Stimulated activated CD4-positive, alpha-beta T cell treated with anti-CD3 and anti-CD28 coated beads, Interleukin-1b, Interleukin-23, amount 100 ng/mL, for 1 hour (primary cell): ENCODE data around the gene CHST13.
"Not testable (repeated sequence)": the region's sequence is repeated elsewhere in the genome, so short reads cannot be mapped to it uniquely, and the experiment has no call there.

Source experiments
- DNase-seq, 2 donors: peaks; one replicate each; pipeline ENCODE4 v3.0.0-alpha.2; 2020; ENCODE audit warnings: low read depth in 2 of 2

The CHST13 gene

GRCh38 chr3:126525853-126526667, 2.1 kb downstream of the CHST13 start:
- DNase-seq, result no peak

- no peak for DNase-seq
Observed at GRCh38 chr3:126526668-126527005, 2.7 kb downstream of the CHST13 start.

GRCh38 chr3:126527006-126527405, 3.1 kb downstream of the CHST13 start:
- DNase-seq, result no peak

GRCh38 chr3:126527455-126528211, 3.7 kb downstream of the CHST13 start:
- no peak for DNase-seq

- no peak for DNase-seq
Observed at GRCh38 chr3:126528419-126528799, 4.5 kb downstream of the CHST13 start.

GRCh38 chr3:126528800-126529541, 5.0 kb downstream of the CHST13 start:
- DNase-seq, result no peak

GRCh38 chr3:126529585-126530170, 5.7 kb downstream of the CHST13 start:
- DNase-seq, result no peak

- no peak for DNase-seq
Observed at GRCh38 chr3:126530171-126531050, 6.5 kb downstream of the CHST13 start.

- no peak for DNase-seq
Observed at GRCh38 chr3:126531051-126531330, 7.0 kb downstream of the CHST13 start.

- DNase-seq, result no peak
Observed at GRCh38 chr3:126533506-126533905, 9.6 kb downstream of the CHST13 start.

- DNase-seq, result not testable (repeated sequence)
Observed at GRCh38 chr3:126534716-126535115, 10.8 kb downstream of the CHST13 start.

GRCh38 chr3:126535636-126536035, 11.7 kb downstream of the CHST13 start:
- no peak for DNase-seq

- DNase-seq, result no peak
Observed at GRCh38 chr3:126536126-126536525, 12.2 kb downstream of the CHST13 start.

- no peak for DNase-seq
Observed at GRCh38 chr3:126537116-126537729, 13.3 kb downstream of the CHST13 start.

- no peak for DNase-seq
Observed at GRCh38 chr3:126537730-126538281, 13.9 kb downstream of the CHST13 start.

GRCh38 chr3:126538316-126538715, 14.4 kb downstream of the CHST13 start:
- no peak for DNase-seq

GRCh38 chr3:126538966-126539365, 15.0 kb downstream of the CHST13 start:
- no peak for DNase-seq

- DNase-seq, result no peak
Observed at GRCh38 chr3:126539558-126540250, 15.7 kb downstream of the CHST13 start.

GRCh38 chr3:126540342-126540849, 16.4 kb downstream of the CHST13 start:
- no peak for DNase-seq
